ENCODE data around the gene TGIF2. TPM values are rescaled to one million over a fixed set of nuclear protein-coding genes. Genes with fewer than 3 reads are reported as not detected.

Gene TGIF2
- total RNA-seq, 4 donors from 2014 or later, result 6.5 to 10.5 (median 9.5) TPM

- DNase-seq (ENCODE audit: low spot score in 2 of 2), result no peak
- WGBS, 2 donors, result 76 to 86% methylated on average over 3 of the region's 3 CpGs
Measured at GRCh38 chr20:36587388-36588070, 14.1 kb downstream of the TGIF2 start.

DNA sequence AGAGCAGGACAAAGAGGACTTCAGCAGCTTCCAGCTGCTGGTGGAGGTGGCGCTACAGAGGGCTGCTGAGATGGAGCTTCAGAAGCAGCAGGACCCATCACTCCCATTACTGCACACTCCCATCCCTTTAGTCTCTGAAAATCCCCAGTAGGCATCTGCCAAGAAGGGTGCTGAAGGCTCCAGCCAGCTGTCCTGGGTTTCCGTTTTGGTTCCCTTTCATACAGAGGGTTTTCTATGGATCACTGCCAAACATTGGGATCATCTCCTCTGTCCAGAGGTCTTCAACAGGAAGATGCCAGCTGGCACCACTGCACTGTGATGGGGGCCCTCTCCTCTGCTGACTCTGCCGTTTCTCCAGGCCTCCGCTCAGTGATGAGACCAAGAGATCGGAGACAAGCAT, 17.9 kb downstream of the TGIF2 start:
- H3K4me3 ChIP-seq (ENCODE audit: low read depth, poor library complexity, severe bottlenecking), result no peak overlapping the region
- intact Hi-C loops (cut with DNase I; ENCODE audit: low total_unique reads), result loop anchor here (5.0 kb wide), 1 partner anchor 1524 kb away; no protein-coding TSS in a partner anchor
- no peak for TF ChIP-seq CTCF (IDR thresholded peaks at IDR 0.05)
- TF ChIP-seq POLR2A (IDR thresholded peaks at IDR 0.05), result no peak
- DNase-seq (ENCODE audit: low spot score in 2 of 2), result no peak
- 76 to 84% methylated on average over 5 of the region's 5 CpGs for WGBS, 2 donors

More at GRCh38 chr20:36587388-36588070, 14.1 kb downstream of the TGIF2 start:
- H3K4me3 ChIP-seq (ENCODE audit: low read depth, poor library complexity, severe bottlenecking), result no peak overlapping the region
- TF ChIP-seq POLR2A (IDR thresholded peaks at IDR 0.05) (no peak), CTCF (IDR thresholded peaks at IDR 0.05) (no peak)
- intact Hi-C loops (cut with DNase I; ENCODE audit: low total_unique reads), result no loop called here

DNA sequence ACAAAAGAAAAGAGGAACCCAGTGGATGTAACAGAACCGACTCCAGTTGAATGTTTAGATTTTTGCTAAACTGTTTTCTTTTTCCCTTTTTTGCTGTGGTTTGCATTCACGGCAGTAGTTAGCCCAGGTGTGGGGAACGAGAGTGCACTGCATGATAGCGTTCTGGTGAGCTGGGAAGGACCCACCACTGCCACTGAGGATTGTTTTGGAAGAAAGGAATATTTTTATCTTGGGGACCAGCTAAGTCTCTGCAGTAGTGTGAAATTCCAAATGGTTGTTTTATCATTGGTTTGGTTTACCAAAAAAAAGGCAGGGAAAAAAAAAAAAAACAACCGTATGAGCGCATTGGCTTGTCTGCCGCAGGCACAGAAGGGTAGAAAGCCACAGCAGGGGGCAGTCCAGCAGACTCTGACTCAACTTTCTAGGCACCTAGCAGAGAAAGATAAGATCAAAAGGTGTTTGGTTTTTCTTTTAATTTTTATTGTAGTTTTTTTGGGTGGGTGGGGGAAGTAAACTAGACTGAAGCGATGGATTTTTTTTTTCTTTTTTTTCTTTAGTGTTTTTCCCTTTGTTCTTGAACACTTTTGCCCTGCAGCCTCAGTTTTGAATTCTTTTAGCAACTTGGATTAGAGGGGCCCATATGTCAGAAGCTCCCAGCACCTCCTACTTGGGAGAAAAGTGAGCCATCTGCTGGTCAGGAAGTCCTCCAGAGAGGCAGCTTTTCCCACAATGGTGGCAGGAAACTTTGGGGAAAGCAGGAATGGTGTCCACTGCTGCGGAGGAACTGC, 18.7 kb downstream of the TGIF2 start:
- intact Hi-C loops (cut with DNase I; ENCODE audit: low total_unique reads), result loop anchor here (5.0 kb wide), 1 partner anchor 1525 kb away; no protein-coding TSS in a partner anchor
- DNase-seq (ENCODE audit: low spot score in 2 of 2), result no peak
- whole genome bisulfite sequencing, 2 donors, result 79 to 82% methylated on average over 9 of the region's 9 CpGs

GRCh38 chr20:36593347-36593929, 20.0 kb downstream of the TGIF2 start:
- intact Hi-C loops (cut with DNase I; ENCODE audit: low total_unique reads), result loop anchor here (5.0 kb wide), 1 partner anchor 1526 kb away; no protein-coding TSS in a partner anchor
- TF ChIP-seq POLR2A (IDR thresholded peaks at IDR 0.05) (no peak), CTCF (IDR thresholded peaks at IDR 0.05) (no peak)
- 85 to 89% methylated on average over 5 of the region's 5 CpGs for WGBS, 2 donors
- no peak overlapping the region for H3K4me3 ChIP-seq (ENCODE audit: low read depth, poor library complexity, severe bottlenecking)
- no peak for DNase-seq (ENCODE audit: low spot score in 2 of 2)

More for the DNA sequence above, 18.7 kb downstream of the TGIF2 start:
- H3K4me3 ChIP-seq (ENCODE audit: low read depth, poor library complexity, severe bottlenecking), result no peak overlapping the region
- TF ChIP-seq POLR2A (IDR thresholded peaks at IDR 0.05) (no peak), CTCF (IDR thresholded peaks at IDR 0.05) (no peak)

DNA sequence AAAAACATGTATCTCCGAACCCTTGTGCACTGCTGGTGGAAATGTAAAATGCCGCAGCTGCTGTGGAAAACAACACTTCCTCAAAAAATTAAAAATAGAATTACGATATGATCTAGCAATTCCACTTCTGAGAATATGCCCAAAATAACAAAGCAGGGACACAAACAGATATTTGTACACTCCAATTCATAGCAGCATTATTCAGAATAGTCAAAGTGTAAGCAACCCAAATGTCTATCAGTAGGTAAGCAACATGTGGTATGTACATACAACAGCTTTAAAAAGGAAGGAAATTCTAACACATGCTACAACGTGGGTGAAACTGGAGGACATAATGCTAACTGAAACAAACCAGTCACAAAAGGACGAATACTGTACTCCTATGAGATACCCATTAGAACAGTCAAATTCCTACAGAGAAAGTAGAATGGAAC, 26.5 kb downstream of the TGIF2 start:
- no peak overlapping the region for H3K4me3 ChIP-seq (ENCODE audit: low read depth, poor library complexity, severe bottlenecking)
- 49 to 64% methylated on average over 5 of the region's 5 CpGs for WGBS, 2 donors
- TF ChIP-seq POLR2A (IDR thresholded peaks at IDR 0.05), result no peak
- no peak for TF ChIP-seq CTCF (IDR thresholded peaks at IDR 0.05)
- intact Hi-C loops (cut with DNase I; ENCODE audit: low total_unique reads), result loop anchor here (5.0 kb wide), 1 partner anchor 48 kb away; no protein-coding TSS in a partner anchor
- DNase-seq (ENCODE audit: low spot score in 2 of 2), result no peak

Measured in lower leg skin (tissue), 4 donors.